ENCODE data around the gene KLHDC4. TPM values are rescaled to one million over a fixed set of nuclear protein-coding genes. Genes with fewer than 3 reads are reported as not detected.

KLHDC4 gene
- total and polyA plus RNA-seq, 9 donors = 16.2 to 35.9 (median 26.2) TPM

GRCh38 chr16:87762071-87762571 lies 3.7 kb downstream of the KLHDC4 start:
- DNase-seq = no peak
- no peaks in the 10 kb centered on the region for H3K9me3 ChIP-seq
- intact Hi-C loops (cut with DNase I) = loop anchor here in 2 of 4 donors (5.0 to 10.0 kb wide), 2 partner anchors 175 to 347 kb away; no protein-coding TSS in a partner anchor
- H3K4me3 ChIP-seq = no peak overlapping the region
- H3K36me3 ChIP-seq = no peaks in the 10 kb centered on the region
- 89 to 93% (median 90%) methylated on average over 14 of the region's 14 CpGs for WGBS, 3 donors
- TF ChIP-seq EP300 (IDR thresholded peaks at IDR 0.05) = no peak
- TF ChIP-seq, protein P1, sequence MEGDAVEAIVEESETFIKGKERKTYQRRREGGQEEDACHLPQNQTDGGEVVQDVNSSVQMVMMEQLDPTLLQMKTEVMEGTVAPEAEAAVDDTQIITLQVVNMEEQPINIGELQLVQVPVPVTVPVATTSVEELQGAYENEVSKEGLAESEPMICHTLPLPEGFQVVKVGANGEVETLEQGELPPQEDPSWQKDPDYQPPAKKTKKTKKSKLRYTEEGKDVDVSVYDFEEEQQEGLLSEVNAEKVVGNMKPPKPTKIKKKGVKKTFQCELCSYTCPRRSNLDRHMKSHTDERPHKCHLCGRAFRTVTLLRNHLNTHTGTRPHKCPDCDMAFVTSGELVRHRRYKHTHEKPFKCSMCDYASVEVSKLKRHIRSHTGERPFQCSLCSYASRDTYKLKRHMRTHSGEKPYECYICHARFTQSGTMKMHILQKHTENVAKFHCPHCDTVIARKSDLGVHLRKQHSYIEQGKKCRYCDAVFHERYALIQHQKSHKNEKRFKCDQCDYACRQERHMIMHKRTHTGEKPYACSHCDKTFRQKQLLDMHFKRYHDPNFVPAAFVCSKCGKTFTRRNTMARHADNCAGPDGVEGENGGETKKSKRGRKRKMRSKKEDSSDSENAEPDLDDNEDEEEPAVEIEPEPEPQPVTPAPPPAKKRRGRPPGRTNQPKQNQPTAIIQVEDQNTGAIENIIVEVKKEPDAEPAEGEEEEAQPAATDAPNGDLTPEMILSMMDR (IDR thresholded peaks at IDR 0.05) = no peak
- no peak for TF ChIP-seq POLR2A (IDR thresholded peaks at IDR 0.05)
- H3K27me3 ChIP-seq = no peaks in the 10 kb centered on the region
- peaks cover 10% of the 10 kb centered on the region for H3K4me1 ChIP-seq (ENCODE audit: insufficient read depth)
- H3K27ac ChIP-seq = no peak overlapping the region

DNA sequence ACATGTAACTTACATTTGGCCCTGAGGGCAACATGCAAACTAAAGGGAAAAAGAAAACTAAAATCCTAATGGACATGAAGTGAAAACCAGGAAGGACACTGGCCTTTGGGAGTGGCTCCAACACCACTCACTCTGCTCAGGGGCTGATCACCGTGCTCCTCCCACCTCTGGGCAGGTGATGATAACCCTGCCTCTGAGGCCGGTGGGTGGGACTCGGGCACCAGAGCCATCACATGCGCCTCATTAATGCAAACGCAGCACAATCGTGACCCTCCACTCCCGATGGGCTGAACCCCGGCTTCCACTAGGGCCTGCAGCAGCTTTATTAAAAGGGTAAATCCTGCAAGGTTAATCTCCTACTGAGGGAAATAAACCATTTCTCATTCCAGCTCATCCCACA lies 4.7 kb downstream of the KLHDC4 start:
- Histone ChIP-seq H3K27ac (no peak overlapping the region), H3K4me1 (ENCODE audit: insufficient read depth) (peaks cover 5% of the 10 kb centered on the region), H3K4me3 (no peak overlapping the region), H3K27me3 (no peaks in the 10 kb centered on the region), H3K9me3 (no peaks in the 10 kb centered on the region), H3K36me3 (no peaks in the 10 kb centered on the region)
- TF ChIP-seq EP300 (IDR thresholded peaks at IDR 0.05) = no peak
- TF ChIP-seq, protein P1 (IDR thresholded peaks at IDR 0.05) = no peak
- TF ChIP-seq POLR2A (IDR thresholded peaks at IDR 0.05) = no peak
- intact Hi-C loops (cut with DNase I) = loop anchor here in 2 of 4 donors (5.0 to 10.0 kb wide), 2 partner anchors 174 to 346 kb away; no protein-coding TSS in a partner anchor
- 84 to 88% (median 87%) methylated on average over 8 of the region's 8 CpGs for WGBS, 3 donors
- DNase-seq = no peak

GRCh38 chr16:87757841-87758426 lies 7.9 kb downstream of the KLHDC4 start:
- DNase-seq = no peak
- Histone ChIP-seq H3K4me1 (ENCODE audit: insufficient read depth) (no peaks in the 10 kb centered on the region), H3K27me3 (no peaks in the 10 kb centered on the region), H3K27ac (no peak overlapping the region), H3K4me3 (no peak overlapping the region), H3K36me3 (no peaks in the 10 kb centered on the region), H3K9me3 (no peaks in the 10 kb centered on the region)
- TF ChIP-seq EP300 (IDR thresholded peaks at IDR 0.05) (no peak), POLR2A (IDR thresholded peaks at IDR 0.05) (no peak)
- TF ChIP-seq, protein P1 (IDR thresholded peaks at IDR 0.05) = no peak
- intact Hi-C loops (cut with DNase I) = loop anchor here in 1 of 4 donors (10.0 kb wide), 1 partner anchor 63 kb away; no protein-coding TSS in a partner anchor
- 36 to 57% (median 47%) methylated on average over 8 of the region's 8 CpGs for WGBS, 3 donors

- TF ChIP-seq EP300 (IDR thresholded peaks at IDR 0.05) (no peak), POLR2A (IDR thresholded peaks at IDR 0.05) (no peak)
- TF ChIP-seq, protein P1 (IDR thresholded peaks at IDR 0.05) = no peak
- H3K4me3 ChIP-seq = no peak overlapping the region
- no peak overlapping the region for H3K27ac ChIP-seq
- no peaks in the 10 kb centered on the region for H3K4me1 ChIP-seq (ENCODE audit: insufficient read depth)
- intact Hi-C loops (cut with DNase I) = loop anchor here in 1 of 4 donors (10.0 kb wide), 1 partner anchor 60 kb away; no protein-coding TSS in a partner anchor
- 88 to 91% (median 90%) methylated on average over 11 of the region's 11 CpGs for WGBS, 3 donors
- no peaks in the 10 kb centered on the region for H3K9me3 ChIP-seq
- no peaks in the 10 kb centered on the region for H3K27me3 ChIP-seq
- H3K36me3 ChIP-seq = no peaks in the 10 kb centered on the region
- DNase-seq = no peak
These were observed 11.3 kb downstream of the KLHDC4 start for GRCh38 chr16:87754535-87754934.
